Upper lobe of left lung (tissue), 4 donors: ENCODE data around the gene DTL.

ENCODE experiments used
- CTCF ChIP-seq, 6 experiments: fragments of 450-650 bp in 4 of 6; fragments of 200-600 bp in 2 of 6; sonication (generic) in 2 of 6; IDR thresholded peaks; one replicate each; pipeline ENCODE4 v1.5.1; 2016 to 2019; ENCODE audit warnings: antibody characterized with exemption in 6 of 6
- EP300 ChIP-seq, 4 donors: sonication (generic); formaldehyde crosslinking; IDR thresholded peaks; one replicate each; pipeline ENCODE4 v1.5.1; 2017; ENCODE audit warnings: antibody characterized with exemption in 4 of 4, control low read depth in 2 of 4
- POLR2A ChIP-seq, 4 donors: fragments of 450-650 bp; IDR thresholded peaks; one replicate each; pipeline ENCODE4 v1.5.1; 2016 to 2017; ENCODE audit warnings: antibody characterized with exemption in 4 of 4, mild to moderate bottlenecking in 2 of 4
- POLR2AphosphoS5 ChIP-seq, 2 donors: sonication (generic); formaldehyde crosslinking; IDR thresholded peaks; one replicate each; pipeline ENCODE4 v1.5.1; 2017; ENCODE audit warnings: antibody characterized with exemption in 2 of 2

GRCh38 chr1:212108981-212109380 is 73.4 kb downstream of the DTL start:
- TF ChIP-seq EP300 (IDR thresholded peaks at IDR 0.05) (no peak), CTCF (IDR thresholded peaks at IDR 0.05) (no peak), POLR2A (IDR thresholded peaks at IDR 0.05) (no peak), POLR2AphosphoS5 (IDR thresholded peaks at IDR 0.05) (no peak)
